ENCODE results near the gene C1QTNF1. TPM values are rescaled to one million over a fixed set of nuclear protein-coding genes. Genes with fewer than 3 reads are reported as not detected.

C1QTNF1 gene
- total and polyA plus RNA-seq, 9 of the 15 experiments (the other 6 are each of a cell fraction or from before 2014, with no cell fraction given): 0.09 TPM; not detected in 8

- peak; percentile 60; the same call in 1 of the 2 replicates for TF ChIP-seq KLF6 (CRISPR knock-in tag; IDR thresholded peaks at IDR 0.05; ENCODE audit: borderline replicate concordance)
Observed at GRCh38 chr17:79070266-79070880, 46.4 kb downstream of the C1QTNF1 start (continued).

GRCh38 chr17:79071161-79071740 lies 47.3 kb downstream of the C1QTNF1 start:
- intact Hi-C loops (cut with micrococcal nuclease): no loop called here
- Histone ChIP-seq H3K9me1 (ENCODE audit: control insufficient read depth, insufficient read depth, low read length) (no peaks in the 10 kb centered on the region), H3K36me3 (ENCODE audit: control insufficient read depth, insufficient read depth, low read length) (no peaks in the 10 kb centered on the region), H4K20me1 (replicated peaks; ENCODE audit: control insufficient read depth, insufficient read depth, low read length) (no peaks in the 10 kb centered on the region), H3K27ac (ENCODE audit: extremely low read depth, low read depth, low read length) (no peak overlapping the region), H3K79me2 (ENCODE audit: control insufficient read depth, insufficient read depth, low read length) (peaks cover 11% of the 10 kb centered on the region; the same call in 2 of the 3 replicates), H3K9me3 (replicated peaks; ENCODE audit: control insufficient read depth, insufficient read depth, low read depth, low read length) (no peaks in the 10 kb centered on the region), H3K4me2 (ENCODE audit: insufficient read depth, low read length) (no peak overlapping the region), H3K4me1 (replicated peaks in 1 of 2; ENCODE audit: control insufficient read depth in 2 of 2, insufficient read depth in 2 of 2, low read length in 2 of 2) (peaks cover 8 to 14% of the 10 kb centered on the region in 2 experiments; a peak in 4 of 5 replicates), H3K9ac (ENCODE audit: insufficient read depth in 1 of 2, low read depth in 2 of 2, low read length in 2 of 2) (no peak overlapping the region), H2AFZ (ENCODE audit: low read depth, low read length) (no peak overlapping the region), H3K4me3 (no peak overlapping the region), H3K27me3 (ENCODE audit: control insufficient read depth in 2 of 2, insufficient read depth in 2 of 2, low read length in 2 of 2) (peaks cover 17 to 20% of the 10 kb centered on the region in 2 experiments; a peak in 4 of 5 replicates)
- in situ Hi-C loops (cut with MboI): loop anchor here (25.0 kb wide), 1 partner anchor 316 kb away; no protein-coding TSS in a partner anchor
- DNase-seq (ENCODE audit: extremely low read depth in 1 of 4, low spot score in 3 of 4) (no peak), ATAC-seq (no peak), FAIRE-seq (no peak)
- WGBS (ENCODE audit: insufficient coverage, low coverage, missing lambda C conversion rate): 10% methylated on average over 6 of the region's 6 CpGs
- POLR2A ChIA-PET: interaction anchor here (0.8 kb wide), 1 partner anchor 11 kb away, joined by 3 read pairs; no protein-coding TSS in a partner anchor
- no TSS peak for BruUV-seq (replicated peaks)
- CTCF ChIA-PET (ENCODE audit: low intra/inter-chr PET ratio): no interaction called here
- TF ChIP-seq KAT8 (IDR thresholded peaks at IDR 0.05; ENCODE audit: low read depth) (no peak), NFXL1 (CRISPR knock-in tag; IDR thresholded peaks at IDR 0.05) (no peak), ZNF766 (CRISPR knock-in tag; conservative IDR thresholded peaks at IDR 0.05) (no peak), PHTF2 (CRISPR knock-in tag; IDR thresholded peaks at IDR 0.05) (no peak), ZNF384 (IDR thresholded peaks at IDR 0.05; ENCODE audit: low read depth, low read length) (no peak), RBM39 (optimal IDR thresholded peaks at IDR 0.05; ENCODE audit: low read depth, low read length) (no peak), ADNP (tag; IDR thresholded peaks at IDR 0.05) (no peak), HSF4 (CRISPR knock-in tag; IDR thresholded peaks at IDR 0.05; ENCODE audit: borderline replicate concordance) (no peak), XRCC3 (IDR thresholded peaks at IDR 0.05) (no peak), PRDM10 (IDR thresholded peaks at IDR 0.05; ENCODE audit: partially characterized antibody) (no peak), HDAC1 (IDR thresholded peaks at IDR 0.05) (no peak), MTA3 (IDR thresholded peaks at IDR 0.05; ENCODE audit: borderline replicate concordance) (no peak), NR4A1 (CRISPR knock-in tag; IDR thresholded peaks at IDR 0.05) (no peak), NR4A1 (tag; IDR thresholded peaks at IDR 0.05) (no peak), EHMT2 (IDR thresholded peaks at IDR 0.05) (no peak), ZBTB1 (CRISPR knock-in tag; IDR thresholded peaks at IDR 0.05; ENCODE audit: borderline replicate concordance, low read depth) (no peak), POLR3A (IDR thresholded peaks at IDR 0.05; ENCODE audit: borderline replicate concordance, extremely low read depth, insufficient read depth, insufficient read length) (no peak), PHB (CRISPR knock-in tag; IDR thresholded peaks at IDR 0.05) (no peak)

Measured in K562 (cell line).